Measurements from ENCODE around the gene ATOSB.

Gene ATOSB

GRCh38 chr9:35054185-35054835 is 61.4 kb downstream of the ATOSB start:
- no peak for DNase-seq (ENCODE audit: low read depth)
